Keratinocyte (primary cell): ENCODE data around the gene CCDC157. TPM values are rescaled to one million over a fixed set of nuclear protein-coding genes. Genes with fewer than 3 reads are reported as not detected.
A peak's percentile ranks its signal among the peaks of the same experiment; 100 is the strongest.

ENCODE experiments used
- DNase-seq: peaks from one replicate; pipeline ENCODE4 v3.0.0-alpha.2; 2011; ENCODE audit warnings: low read depth, missing footprints, low spot score
- FAIRE-seq: peaks from 2 replicates; lab custom pipeline; 2011; peaks lifted over from hg19 to GRCh38; lab: Jason Lieb, UNC
- H2AFZ ChIP-seq: 2 replicates; pipeline ENCODE4 v1.6.0; 2012; ENCODE audit warnings: low read length, control low read depth, inconsistent platforms; ENCODE audit not compliant: control insufficient read depth
- H3K27ac ChIP-seq: 2 replicates; pipeline ENCODE4 v1.5.1; 2011; ENCODE audit warnings: low read length; ENCODE audit not compliant: control insufficient read depth, insufficient read depth
- H3K27me3 ChIP-seq: 3 replicates; pipeline ENCODE4 v1.6.0; 2011; ENCODE audit warnings: low read length; ENCODE audit not compliant: control insufficient read depth, insufficient read depth; ENCODE audit errors: extremely low read depth
- H3K36me3 ChIP-seq, 2 experiments: 2 replicates in 1 of 2; 3 replicates in 1 of 2; pipeline ENCODE4 v1.5.1; 2011; ENCODE audit warnings: low read length in 2 of 2, mild to moderate bottlenecking in 1 of 2; ENCODE audit not compliant: control insufficient read depth in 2 of 2, insufficient read depth in 2 of 2; ENCODE audit errors: extremely low read depth in 1 of 2
- H3K4me1 ChIP-seq: 3 replicates; pipeline ENCODE4 v1.5.1; 2011; ENCODE audit warnings: low read length; ENCODE audit not compliant: control insufficient read depth, insufficient read depth; ENCODE audit errors: extremely low read depth
- H3K4me2 ChIP-seq: 3 replicates; pipeline ENCODE4 v1.6.0; 2011; ENCODE audit warnings: low read depth, low read length; ENCODE audit not compliant: control insufficient read depth, insufficient read depth; ENCODE audit errors: extremely low read depth
- H3K4me3 ChIP-seq, 3 experiments: fragments of 200-600 bp in 1 of 3; sonication (generic) in 1 of 3; 2 replicates in 2 of 3; 3 replicates in 1 of 3; pipeline ENCODE4 v1.5.1; 2011 to 2016; ENCODE audit warnings: low read length in 3 of 3, mild to moderate bottlenecking in 3 of 3, control low read depth in 2 of 3, inconsistent platforms in 1 of 3, low read depth in 1 of 3, mixed read lengths in 1 of 3, mixed run types in 1 of 3, moderate library complexity in 1 of 3; ENCODE audit not compliant: control insufficient read depth in 2 of 3, insufficient read depth in 2 of 3; ENCODE audit errors: extremely low read depth in 1 of 3
- H3K79me2 ChIP-seq: 2 replicates; pipeline ENCODE4 v1.6.0; 2012; ENCODE audit warnings: low read length; ENCODE audit not compliant: control insufficient read depth, insufficient read depth
- H3K9ac ChIP-seq: 3 replicates; pipeline ENCODE4 v1.6.0; 2011; ENCODE audit warnings: low read length; ENCODE audit not compliant: control insufficient read depth, insufficient read depth; ENCODE audit errors: extremely low read depth
- H3K9me1 ChIP-seq: 3 replicates; pipeline ENCODE4 v1.6.0; 2011; ENCODE audit warnings: low read length; ENCODE audit not compliant: control insufficient read depth, insufficient read depth; ENCODE audit errors: extremely low read depth
- H3K9me3 ChIP-seq: 2 replicates; pipeline ENCODE4 v1.5.1; 2012; ENCODE audit warnings: low read depth, low read length; ENCODE audit not compliant: control insufficient read depth
- H4K20me1 ChIP-seq: 3 replicates; pipeline ENCODE4 v1.6.0; 2011; ENCODE audit warnings: low read length; ENCODE audit not compliant: control insufficient read depth, insufficient read depth; ENCODE audit errors: extremely low read depth
- CTCF ChIP-seq, 3 experiments: IDR thresholded peaks in 1 of 3; conservative IDR thresholded peaks in 1 of 3; optimal IDR thresholded peaks in 1 of 3; 2 replicates in 2 of 3; 3 replicates in 1 of 3; pipeline versions ENCODE3 to v1.5.1; 2011; ENCODE audit warnings: low read length in 3 of 3, mild to moderate bottlenecking in 3 of 3, moderate library complexity in 2 of 3, control low read depth in 1 of 3, inconsistent platforms in 1 of 3; ENCODE audit not compliant: insufficient read depth in 2 of 3; ENCODE audit errors: extremely low read depth in 1 of 3
- EZH2 ChIP-seq: IDR thresholded peaks from one replicate; pipeline ENCODE4 v1.6.1; 2012; ENCODE audit warnings: inconsistent platforms, mild to moderate bottlenecking, low read length, moderate library complexity
- dilution Hi-C: fragments of 300-500 bp; cut with MboI; formaldehyde crosslinking; loops from one replicate; pipeline ENCODE4 v1.7.0; 2020; ENCODE audit warnings: low sequenced_read_pairs; ENCODE audit not compliant: extremely low pct_ligation_motif_present
- polyA plus RNA-seq, 5 experiments: library from polyadenylated mRNA; depleted of rRNA in 3 of 5; stranded (reverse) in 3 of 5; stranded (forward) in 1 of 5; unstranded in 1 of 5; fragments of >200 nt; gene quantifications; 1 replicate in 1 of 5; 2 replicates in 3 of 5; 3 replicates in 1 of 5; pipeline versions ENCODE4 v1.2.1 to v1.2.3, GENCODE V29; 2011 to 2012; ENCODE audit warnings: missing spikeins in 2 of 5, low read depth in 1 of 5, low replicate concordance in 1 of 5

CCDC157 gene
- polyA plus RNA-seq, 1 donor (not counting 4 experiments of a cell fraction or from before 2014, with no cell fraction given): 1.3 TPM

- TF ChIP-seq CTCF (optimal IDR thresholded peaks at IDR 0.05 in 1 of 3, IDR thresholded peaks at IDR 0.05 in 1 of 3, conservative IDR thresholded peaks at IDR 0.05 in 1 of 3; ENCODE audit: extremely low read depth in 1 of 3, insufficient read depth in 2 of 3, low read length in 3 of 3): no peak
- TF ChIP-seq EZH2: no peak
- no peaks in the 10 kb centered on the region for H3K27me3 ChIP-seq
- FAIRE-seq: no peak
- no peak overlapping the region for H3K27ac ChIP-seq
- no peak overlapping the region for H3K4me2 ChIP-seq
- no peak overlapping the region for H2AFZ ChIP-seq
- no peak overlapping the region for H3K4me3 ChIP-seq
- dilution Hi-C loops: no loop called here
- H3K9me3 ChIP-seq: no peaks in the 10 kb centered on the region
- H3K9ac ChIP-seq: no peak overlapping the region
- H3K79me2 ChIP-seq: peaks cover 3% of the 10 kb centered on the region
- no peaks in the 10 kb centered on the region for H3K9me1 ChIP-seq
- H4K20me1 ChIP-seq: no peaks in the 10 kb centered on the region
- peaks cover 32% of the 10 kb centered on the region for H3K4me1 ChIP-seq
- H3K36me3 ChIP-seq: peaks cover 43 to 70% of the 10 kb centered on the region in 2 experiments
- no peak for DNase-seq
These were observed 57.8 kb downstream of the CCDC157 start for GRCh38 chr22:30414525-30415047.

GRCh38 chr22:30416403-30416802, 59.6 kb downstream of the CCDC157 start:
- H3K9ac ChIP-seq: no peak overlapping the region
- peak overlapping the region; percentile 7 for H3K27ac ChIP-seq
- peaks cover 47% of the 10 kb centered on the region for H3K4me1 ChIP-seq
- no peak overlapping the region for H3K4me2 ChIP-seq
- peaks cover 37 to 63% of the 10 kb centered on the region in 2 experiments for H3K36me3 ChIP-seq
- DNase-seq (no peak), FAIRE-seq (peak; percentile 69)
- no peak for TF ChIP-seq EZH2
- TF ChIP-seq CTCF (optimal IDR thresholded peaks at IDR 0.05 in 1 of 3, IDR thresholded peaks at IDR 0.05 in 1 of 3, conservative IDR thresholded peaks at IDR 0.05 in 1 of 3; ENCODE audit: extremely low read depth in 1 of 3, insufficient read depth in 2 of 3, low read length in 3 of 3): no peak
- peaks cover 3% of the 10 kb centered on the region for H3K79me2 ChIP-seq
- H3K9me3 ChIP-seq: no peaks in the 10 kb centered on the region
- H3K27me3 ChIP-seq: no peaks in the 10 kb centered on the region
- no peaks in the 10 kb centered on the region for H3K9me1 ChIP-seq
- no peaks in the 10 kb centered on the region for H4K20me1 ChIP-seq
- no peak overlapping the region for H3K4me3 ChIP-seq
- dilution Hi-C loops: no loop called here
- no peak overlapping the region for H2AFZ ChIP-seq
